ENCODE measurements around the gene NKX6-2.

GRCh38 chr10:132738454-132739224 lies 47.3 kb downstream of the NKX6-2 start:
- TF ChIP-seq POLR2A (IDR thresholded peaks at IDR 0.05; ENCODE audit: low read depth) = no peak
- TF ChIP-seq CTCF (IDR thresholded peaks at IDR 0.05) = no peak
- no peak for TF ChIP-seq POLR2AphosphoS5 (IDR thresholded peaks at IDR 0.05)
